ENCODE measurements around the gene ZFP36. TPM values are rescaled to one million over a fixed set of nuclear protein-coding genes. Genes with fewer than 3 reads are reported as not detected.

The ZFP36 gene
- total and polyA plus RNA-seq, 3 experiments from 2014 or later = 32.8 to 355 (median 36.4) TPM

DNA sequence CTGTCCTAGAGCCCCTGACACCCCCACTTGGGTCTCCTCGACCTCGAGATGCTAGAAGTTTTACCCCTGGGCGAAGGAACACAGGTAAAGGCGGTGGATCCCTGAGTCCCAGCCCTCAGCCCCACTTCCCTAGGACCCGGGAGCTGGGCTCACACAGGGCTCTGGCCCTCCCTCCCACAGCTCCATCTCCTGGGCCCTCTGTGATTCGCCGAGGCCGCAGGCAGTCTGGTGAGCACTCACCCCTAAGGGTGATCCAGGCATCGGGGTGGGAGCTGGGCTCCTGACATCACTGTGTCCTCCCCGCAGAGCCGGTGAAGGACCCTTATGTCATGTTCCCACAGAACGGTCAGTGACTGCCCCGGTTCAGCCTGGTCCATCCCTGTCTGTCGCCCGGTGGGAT lies 14.1 kb downstream of the ZFP36 start:
- Histone ChIP-seq H3K4me3 (ENCODE audit: low read length) (no peak overlapping the region), H3K27me3 (ENCODE audit: insufficient read depth, low read length, poor library complexity, severe bottlenecking) (no peaks in the 10 kb centered on the region), H3K36me3 (ENCODE audit: insufficient read depth, low read length) (peaks cover 6% of the 10 kb centered on the region), H3K27ac (ENCODE audit: low read depth, low read length) (no peak overlapping the region), H3K9me3 (ENCODE audit: low read length) (no peaks in the 10 kb centered on the region), H3K4me1 (ENCODE audit: insufficient read depth, low read length) (no peaks in the 10 kb centered on the region)
- no peaks in the 10 kb centered on the region for H3K9me3 Mint-ChIP-seq
- no peak for DNase-seq
- H3K4me1 Mint-ChIP-seq = peaks cover 0 to 3% (median 2%) of the 10 kb centered on the region in 3 donors
- peak overlapping the region in 1 of 8 donors; percentile 38 for H3K27ac Mint-ChIP-seq
- no peak overlapping the region for H3K4me3 Mint-ChIP-seq
- CTCF ChIA-PET = interaction anchor here (1.7 to 2.6 kb wide), 2 partner anchors 15 to 23 kb away, joined by 6 read pairs; partner anchors contain the start of gene RPS16
- POLR2A ChIA-PET = interaction anchor here (0.6 to 2.3 kb wide), 4 partner anchors 15 to 1189 kb away, joined by 3 to 7 read pairs (median 6); partner anchors contain the start of gene RPS16
- H3K36me3 Mint-ChIP-seq = peaks cover 0 to 54% (median 3%) of the 10 kb centered on the region in 3 donors
- peaks cover 0 to 2% of the 10 kb centered on the region in 2 donors for H3K27me3 Mint-ChIP-seq

DNA sequence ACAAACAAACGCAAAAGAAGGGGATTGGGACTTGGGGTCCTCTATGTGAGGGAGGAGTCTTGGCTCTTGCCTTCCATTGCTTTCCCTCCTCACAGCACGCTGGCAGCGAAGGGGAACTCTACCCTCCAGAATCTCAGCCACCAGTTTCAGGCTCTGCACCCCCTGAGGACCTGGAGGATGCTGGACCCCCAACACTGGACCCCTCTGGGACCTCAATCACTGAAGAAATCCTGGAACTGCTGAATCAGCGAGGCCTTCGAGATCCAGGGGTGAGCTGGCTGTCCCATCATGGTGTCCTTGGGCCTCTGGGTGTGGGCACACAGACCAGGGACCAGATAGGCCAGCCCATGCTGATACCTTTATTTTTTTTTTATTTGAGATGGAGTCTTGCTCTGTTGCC lies 15.4 kb downstream of the ZFP36 start:
- ChIA-PET CTCF (interaction anchor here (0.8 to 1.7 kb wide), 2 partner anchors 19 to 24 kb away, joined by 3 to 6 read pairs; no protein-coding TSS in a partner anchor), POLR2A (interaction anchor here (0.6 to 2.3 kb wide), 2 partner anchors 14 to 33 kb away, joined by 3 to 6 read pairs; partner anchors contain the start of gene RPS16)
- H3K27me3 ChIP-seq (ENCODE audit: insufficient read depth, low read length, poor library complexity, severe bottlenecking) = no peaks in the 10 kb centered on the region
- no peaks in the 10 kb centered on the region for H3K9me3 ChIP-seq (ENCODE audit: low read length)
- Mint-ChIP-seq H3K27ac (peak overlapping the region in 1 of 8 donors; percentile 38), H3K4me3 (no peak overlapping the region), H3K4me1 (peaks cover 0 to 2% (median 0%) of the 10 kb centered on the region in 3 donors), H3K9me3 (no peaks in the 10 kb centered on the region), H3K36me3 (peaks cover 0 to 53% (median 3%) of the 10 kb centered on the region in 3 donors), H3K27me3 (peaks cover 0 to 2% of the 10 kb centered on the region in 2 donors)
- no peak overlapping the region for H3K27ac ChIP-seq (ENCODE audit: low read depth, low read length)
- peaks cover 6% of the 10 kb centered on the region for H3K36me3 ChIP-seq (ENCODE audit: insufficient read depth, low read length)
- no peaks in the 10 kb centered on the region for H3K4me1 ChIP-seq (ENCODE audit: insufficient read depth, low read length)
- no peak overlapping the region for H3K4me3 ChIP-seq (ENCODE audit: low read length)
- DNase-seq = no peak

DNA sequence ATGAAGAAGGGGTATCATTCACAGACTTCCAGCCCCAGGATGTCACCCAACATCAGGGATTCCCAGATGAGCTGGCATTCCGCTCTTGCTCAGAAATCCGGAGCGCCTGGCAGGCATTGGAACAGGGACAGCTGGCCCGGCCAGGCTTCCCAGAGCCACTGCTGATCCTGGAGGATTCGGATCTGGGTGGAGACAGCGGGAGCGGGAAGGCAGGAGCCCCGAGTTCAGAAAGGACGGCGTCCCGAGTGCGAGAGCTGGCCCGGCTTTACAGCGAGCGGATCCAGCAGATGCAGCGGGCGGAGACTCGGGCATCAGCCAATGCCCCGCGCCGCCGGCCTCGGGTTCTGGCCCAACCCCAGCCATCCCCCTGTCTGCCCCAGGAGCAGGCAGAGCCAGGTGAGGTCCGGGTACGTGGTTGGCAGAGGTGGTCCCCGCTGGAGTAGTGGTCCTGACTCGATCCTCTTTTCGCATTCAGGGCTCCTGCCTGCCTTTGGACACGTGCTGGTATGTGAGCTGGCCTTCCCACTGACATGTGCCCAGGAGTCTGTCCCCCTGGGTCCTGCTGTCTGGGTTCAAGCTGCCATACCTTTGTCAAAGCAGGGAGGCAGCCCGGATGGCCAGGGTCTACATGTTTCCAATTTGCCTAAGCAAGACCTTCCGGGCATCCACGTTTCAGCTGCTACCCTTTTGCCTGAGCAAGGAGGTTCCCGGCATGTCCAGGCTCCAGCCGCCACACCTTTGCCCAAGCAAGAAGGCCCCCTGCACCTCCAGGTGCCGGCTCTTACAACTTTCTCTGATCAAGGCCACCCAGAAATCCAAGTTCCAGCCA lies 16.8 kb downstream of the ZFP36 start:
- Histone ChIP-seq H3K4me1 (ENCODE audit: insufficient read depth, low read length) (no peaks in the 10 kb centered on the region), H3K36me3 (ENCODE audit: insufficient read depth, low read length) (peaks cover 6% of the 10 kb centered on the region), H3K4me3 (ENCODE audit: low read length) (no peak overlapping the region), H3K9me3 (ENCODE audit: low read length) (no peaks in the 10 kb centered on the region), H3K27ac (ENCODE audit: low read depth, low read length) (no peak overlapping the region), H3K27me3 (ENCODE audit: insufficient read depth, low read length, poor library complexity, severe bottlenecking) (no peaks in the 10 kb centered on the region)
- H3K27ac Mint-ChIP-seq = peak overlapping the region in 1 of 8 donors; percentile 56
- peaks cover 0 to 42% (median 3%) of the 10 kb centered on the region in 3 donors for H3K36me3 Mint-ChIP-seq
- H3K4me1 Mint-ChIP-seq = no peaks in the 10 kb centered on the region
- H3K9me3 Mint-ChIP-seq = no peaks in the 10 kb centered on the region
- ChIA-PET CTCF (interaction anchor here (1.3 to 1.5 kb wide), 2 partner anchors 12 to 51 kb away, joined by 3 to 4 read pairs; partner anchors contain the start of gene RPS16), POLR2A (no interaction called here)
- H3K27me3 Mint-ChIP-seq = peaks cover 0 to 2% of the 10 kb centered on the region in 2 donors
- DNase-seq = no peak
- no peak overlapping the region for H3K4me3 Mint-ChIP-seq

DNA sequence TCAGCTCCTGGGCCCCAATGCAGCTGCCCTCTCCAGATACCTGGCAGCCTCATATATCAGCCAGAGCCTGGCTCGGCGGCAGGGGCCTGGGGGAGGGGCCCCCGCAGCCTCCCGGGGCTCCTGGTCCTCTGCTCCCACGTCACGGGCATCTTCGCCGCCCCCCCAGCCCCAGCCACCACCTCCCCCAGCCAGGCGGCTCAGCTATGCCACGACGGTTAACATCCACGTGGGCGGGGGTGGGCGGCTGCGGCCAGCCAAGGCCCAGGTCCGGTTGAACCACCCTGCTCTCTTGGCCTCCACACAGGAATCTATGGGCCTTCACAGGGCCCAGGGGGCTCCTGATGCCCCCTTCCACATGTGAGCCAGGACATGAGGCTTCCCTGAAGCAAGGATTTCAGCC lies 18.3 kb downstream of the ZFP36 start:
- H3K9me3 ChIP-seq (ENCODE audit: low read length) = no peaks in the 10 kb centered on the region
- POLR2A ChIA-PET = no interaction called here
- CTCF ChIA-PET = interaction anchor here (1.1 to 1.3 kb wide), 2 partner anchors 27 to 49 kb away, joined by 4 to 5 read pairs; no protein-coding TSS in a partner anchor
- no peak overlapping the region for H3K27ac Mint-ChIP-seq
- no peak overlapping the region for H3K4me3 Mint-ChIP-seq
- H3K9me3 Mint-ChIP-seq = no peaks in the 10 kb centered on the region
- H3K27me3 Mint-ChIP-seq = peaks cover 0 to 2% of the 10 kb centered on the region in 2 donors
- no peak overlapping the region for H3K4me3 ChIP-seq (ENCODE audit: low read length)
- no peaks in the 10 kb centered on the region for H3K4me1 Mint-ChIP-seq
- no peak overlapping the region for H3K27ac ChIP-seq (ENCODE audit: low read depth, low read length)
- peaks cover 0 to 35% (median 0%) of the 10 kb centered on the region in 3 donors for H3K36me3 Mint-ChIP-seq
- H3K4me1 ChIP-seq (ENCODE audit: insufficient read depth, low read length) = no peaks in the 10 kb centered on the region
- no peaks in the 10 kb centered on the region for H3K27me3 ChIP-seq (ENCODE audit: insufficient read depth, low read length, poor library complexity, severe bottlenecking)
- no peak for DNase-seq
- peaks cover 6% of the 10 kb centered on the region for H3K36me3 ChIP-seq (ENCODE audit: insufficient read depth, low read length)

DNA sequence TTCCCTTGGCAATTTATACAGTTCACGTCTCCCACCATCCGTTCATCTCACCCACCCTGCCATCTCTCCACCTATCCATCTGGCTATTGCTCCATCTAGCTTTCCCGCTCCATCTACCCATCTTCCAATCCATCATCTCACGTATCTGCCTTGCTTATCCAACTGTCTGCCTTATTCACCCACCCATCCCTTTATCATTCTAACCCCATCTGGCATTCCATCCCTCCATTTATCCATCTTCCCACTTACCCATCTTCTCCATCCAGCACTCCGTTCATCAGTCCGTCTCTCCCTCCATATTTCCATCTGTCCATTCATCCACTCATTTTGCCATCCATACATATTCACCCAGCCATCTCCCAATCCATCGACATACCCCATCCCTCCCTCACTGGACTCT lies 19.1 kb downstream of the ZFP36 start:
- Histone ChIP-seq H3K9me3 (ENCODE audit: low read length) (no peaks in the 10 kb centered on the region), H3K36me3 (ENCODE audit: insufficient read depth, low read length) (peaks cover 6% of the 10 kb centered on the region), H3K4me3 (ENCODE audit: low read length) (no peak overlapping the region), H3K27ac (ENCODE audit: low read depth, low read length) (no peak overlapping the region), H3K27me3 (ENCODE audit: insufficient read depth, low read length, poor library complexity, severe bottlenecking) (no peaks in the 10 kb centered on the region), H3K4me1 (ENCODE audit: insufficient read depth, low read length) (no peaks in the 10 kb centered on the region)
- H3K9me3 Mint-ChIP-seq = no peaks in the 10 kb centered on the region
- H3K4me3 Mint-ChIP-seq = no peak overlapping the region
- H3K27ac Mint-ChIP-seq = peak overlapping the region in 4 of 8 donors; percentile 4 to 55 (median 32)
- peaks cover 0 to 30% (median 0%) of the 10 kb centered on the region in 3 donors for H3K36me3 Mint-ChIP-seq
- H3K27me3 Mint-ChIP-seq = peaks cover 0 to 2% of the 10 kb centered on the region in 2 donors
- ChIA-PET CTCF (interaction anchor here (1.1 kb wide), 1 partner anchor 28 kb away, joined by 5 read pairs; no protein-coding TSS in a partner anchor), POLR2A (interaction anchor here (1.0 to 1.4 kb wide), 2 partner anchors 7 to 10 kb away, joined by 3 to 8 read pairs; partner anchors contain the start of gene RPS16)
- peaks cover 4 to 6% (median 5%) of the 10 kb centered on the region in 3 donors for H3K4me1 Mint-ChIP-seq
- no peak for DNase-seq

DNA sequence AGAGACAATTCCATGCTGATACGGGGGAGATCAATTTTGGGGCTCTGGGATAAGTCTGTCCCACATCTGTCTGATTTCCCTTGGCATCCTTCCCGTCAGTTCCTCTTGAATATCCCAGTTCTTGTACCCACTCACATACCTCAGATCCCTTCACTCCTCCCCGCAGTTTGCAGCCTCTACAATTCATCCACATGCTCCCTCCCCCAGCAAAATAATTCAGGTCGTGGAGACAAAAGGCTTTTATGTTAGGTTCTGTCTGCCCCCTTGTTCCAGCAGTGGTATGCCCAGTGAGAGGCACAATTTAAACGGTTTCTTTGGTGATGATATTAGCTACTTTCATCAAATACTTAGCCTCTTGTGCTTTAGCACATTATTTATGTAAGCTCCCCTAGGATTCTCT lies 19.5 kb downstream of the ZFP36 start:
- CTCF ChIA-PET = interaction anchor here (1.6 to 3.0 kb wide), 3 partner anchors 8 to 14 kb away, joined by 5 to 10 read pairs (median 6); partner anchors contain the start of genes PLEKHG2 and RPS16
- peak overlapping the region in 2 of 8 donors; percentile 4 to 42 for H3K27ac Mint-ChIP-seq

DNA sequence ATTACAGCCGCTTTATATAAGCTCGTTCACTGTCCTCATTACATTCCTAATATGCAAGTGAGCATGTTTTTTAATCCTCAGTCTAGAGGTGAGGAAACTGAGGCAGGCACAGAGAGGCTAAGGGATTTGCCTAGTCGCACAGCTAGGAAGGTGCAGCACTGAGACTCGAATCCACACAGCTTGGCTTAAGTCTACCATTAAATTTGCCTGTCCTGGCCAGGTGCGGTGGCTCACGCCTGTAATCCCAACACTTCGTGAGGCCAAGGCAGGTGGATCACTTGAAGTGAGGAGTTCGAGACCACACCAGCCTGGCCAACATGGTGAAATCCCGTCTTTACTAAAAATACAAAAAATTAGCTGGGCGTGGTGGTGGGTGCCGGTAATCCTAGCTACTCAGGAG lies 21.1 kb downstream of the ZFP36 start:
- Histone ChIP-seq H3K27me3 (ENCODE audit: insufficient read depth, low read length, poor library complexity, severe bottlenecking) (no peaks in the 10 kb centered on the region), H3K36me3 (ENCODE audit: insufficient read depth, low read length) (peaks cover 9% of the 10 kb centered on the region), H3K4me3 (ENCODE audit: low read length) (no peak overlapping the region), H3K27ac (ENCODE audit: low read depth, low read length) (no peak overlapping the region), H3K4me1 (ENCODE audit: insufficient read depth, low read length) (no peaks in the 10 kb centered on the region), H3K9me3 (ENCODE audit: low read length) (no peaks in the 10 kb centered on the region)
- no peak for DNase-seq
- H3K27me3 Mint-ChIP-seq = peaks cover 0 to 2% of the 10 kb centered on the region in 2 donors
- H3K27ac Mint-ChIP-seq = no peak overlapping the region
- no peak overlapping the region for H3K4me3 Mint-ChIP-seq
- H3K9me3 Mint-ChIP-seq = no peaks in the 10 kb centered on the region
- H3K4me1 Mint-ChIP-seq = peaks cover 8 to 17% (median 8%) of the 10 kb centered on the region in 3 donors
- POLR2A ChIA-PET = interaction anchor here (0.6 to 0.8 kb wide), 2 partner anchors 8 to 20 kb away, joined by 3 to 11 read pairs; partner anchors contain the start of gene RPS16
- peaks cover 0 to 33% (median 2%) of the 10 kb centered on the region in 3 donors for H3K36me3 Mint-ChIP-seq
- CTCF ChIA-PET = interaction anchor here (1.6 to 3.0 kb wide), 3 partner anchors 8 to 16 kb away, joined by 5 to 10 read pairs (median 6); partner anchors contain the start of genes PLEKHG2 and RPS16

More for the DNA sequence above, 19.5 kb downstream of the ZFP36 start:
- no peak overlapping the region for H3K27ac ChIP-seq (ENCODE audit: low read depth, low read length)
- no peak for DNase-seq
- no peaks in the 10 kb centered on the region for H3K9me3 ChIP-seq (ENCODE audit: low read length)
- no peak overlapping the region for H3K4me3 ChIP-seq (ENCODE audit: low read length)
- POLR2A ChIA-PET = interaction anchor here (1.0 to 1.4 kb wide), 2 partner anchors 8 to 9 kb away, joined by 3 to 8 read pairs; partner anchors contain the start of gene RPS16
- H3K4me3 Mint-ChIP-seq = no peak overlapping the region
- H3K9me3 Mint-ChIP-seq = no peaks in the 10 kb centered on the region
- no peaks in the 10 kb centered on the region for H3K4me1 ChIP-seq (ENCODE audit: insufficient read depth, low read length)
- peaks cover 6 to 10% (median 8%) of the 10 kb centered on the region in 3 donors for H3K4me1 Mint-ChIP-seq
- H3K36me3 ChIP-seq (ENCODE audit: insufficient read depth, low read length) = peaks cover 6% of the 10 kb centered on the region
- H3K27me3 Mint-ChIP-seq = peaks cover 0 to 2% of the 10 kb centered on the region in 2 donors
- H3K36me3 Mint-ChIP-seq = peaks cover 0 to 31% (median 0%) of the 10 kb centered on the region in 3 donors
- H3K27me3 ChIP-seq (ENCODE audit: insufficient read depth, low read length, poor library complexity, severe bottlenecking) = no peaks in the 10 kb centered on the region

Data from CD8-positive, alpha-beta memory T cell (primary cell).